Gastroesophageal sphincter (tissue), 4 donors: ENCODE data around the gene ATRIP. TPM values are rescaled to one million over a fixed set of nuclear protein-coding genes. Genes with fewer than 3 reads are reported as not detected.

Experiments used
- ATAC-seq: fragments of 150-250 bp; one replicate; pipeline ENCODE4 v1.9.1; 2016; ENCODE audit warnings: mild to moderate bottlenecking, moderate library complexity
- H3K27ac ChIP-seq, 4 donors: fragments of 200-600 bp; sonication (generic) in 3 of 4; 1 replicate in 3 of 4; 2 replicates in 1 of 4; pipeline ENCODE4 v1.5.1; 2016 to 2019
- H3K27me3 ChIP-seq: fragments of 200-600 bp; sonication (generic); one replicate; pipeline ENCODE4 v1.5.1; 2019
- H3K36me3 ChIP-seq, 2 donors: fragments of 200-600 bp; sonication (generic); one replicate each; pipeline ENCODE4 v1.5.1; 2019; ENCODE audit warnings: control low read depth in 1 of 2
- H3K4me1 ChIP-seq, 3 donors: fragments of 200-600 bp; sonication (generic); 1 replicate in 2 of 3; 2 replicates in 1 of 3; pipeline ENCODE4 v1.5.1; 2016 to 2019; ENCODE audit warnings: control low read depth in 2 of 3
- H3K4me3 ChIP-seq, 2 donors: fragments of 200-600 bp; sonication (generic); one replicate each; pipeline ENCODE4 v1.5.1; 2019; ENCODE audit warnings: mild to moderate bottlenecking in 1 of 2, moderate library complexity in 1 of 2
- H3K9me3 ChIP-seq, 3 donors: fragments of 200-600 bp; sonication (generic); one replicate each; pipeline ENCODE4 v1.5.1; 2017 to 2019; ENCODE audit warnings: control low read depth in 2 of 3
- EP300 ChIP-seq: sonication (generic); formaldehyde crosslinking; IDR thresholded peaks from one replicate; pipeline ENCODE4 v1.6.1; 2017; ENCODE audit warnings: antibody characterized with exemption, mild to moderate bottlenecking
- POLR2A ChIP-seq, 2 donors: fragments of 450-650 bp; IDR thresholded peaks; one replicate each; pipeline ENCODE4 v1.6.1; 2017; ENCODE audit warnings: antibody characterized with exemption in 2 of 2, mild to moderate bottlenecking in 2 of 2, moderate library complexity in 1 of 2
- POLR2AphosphoS5 ChIP-seq: sonication (generic); formaldehyde crosslinking; IDR thresholded peaks from one replicate; pipeline ENCODE4 v1.6.1; 2017; ENCODE audit warnings: antibody characterized with exemption
- WGBS, 2 donors: methylation state at CpG; one replicate each; pipeline ENCODE4 v1.1.5; 2018; ENCODE audit warnings: low coverage in 1 of 2; 5-methylcytosine and 5-hydroxymethylcytosine counted together
- total RNA-seq, 4 donors: library from RNA; depleted of rRNA; stranded (reverse); fragments of >200 nt; gene quantifications; one replicate each; pipeline ENCODE4 v1.1.0, GENCODE V29; 2016
- TF ChIP-seq, protein P1 (sequence below), 4 experiments: fragments of 200-600 bp in 2 of 4; fragments of 450-650 bp in 2 of 4; sonication (generic) in 1 of 4; IDR thresholded peaks; one replicate each; pipeline ENCODE4 v1.5.1; 2017 to 2019; ENCODE audit warnings: antibody characterized with exemption in 4 of 4, mild to moderate bottlenecking in 2 of 4, moderate library complexity in 2 of 4

Gene ATRIP
- total RNA-seq, 4 donors from 2014 or later = 3.0 to 6.8 (median 5.2) TPM

DNA sequence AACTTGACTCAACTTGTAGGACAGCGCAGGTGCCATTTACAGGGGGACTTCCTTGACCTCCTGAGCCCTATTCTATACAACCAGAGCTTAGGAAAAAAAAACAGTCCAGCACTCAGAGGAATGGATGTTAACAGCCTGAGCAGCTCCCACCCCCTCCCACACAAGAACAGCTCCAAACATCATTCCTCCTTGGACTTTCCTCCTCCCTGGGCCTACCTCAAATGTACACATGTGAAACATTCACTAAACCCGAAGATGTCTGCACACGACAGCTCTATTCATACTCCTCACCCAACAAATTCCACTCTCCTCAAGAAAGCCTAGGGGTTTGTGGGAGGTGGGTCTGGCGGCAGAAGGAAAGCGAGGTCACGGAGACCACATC, 503 bp upstream of the ATRIP start:
- Histone ChIP-seq H3K4me1 (peaks cover 0 to 54% (median 25%) of the 10 kb centered on the region in 3 donors), H3K36me3 (peaks cover 0 to 45% of the 10 kb centered on the region in 2 donors), H3K27me3 (no peaks in the 10 kb centered on the region), H3K27ac (peak overlapping the region; percentile 75 to 99 (median 96)), H3K4me3 (peak overlapping the region; percentile 69 to 94), H3K9me3 (no peaks in the 10 kb centered on the region)
- no peak for ATAC-seq
- TF ChIP-seq POLR2A (IDR thresholded peaks at IDR 0.05) = no peak
- no peak for TF ChIP-seq EP300
- TF ChIP-seq, protein P1, sequence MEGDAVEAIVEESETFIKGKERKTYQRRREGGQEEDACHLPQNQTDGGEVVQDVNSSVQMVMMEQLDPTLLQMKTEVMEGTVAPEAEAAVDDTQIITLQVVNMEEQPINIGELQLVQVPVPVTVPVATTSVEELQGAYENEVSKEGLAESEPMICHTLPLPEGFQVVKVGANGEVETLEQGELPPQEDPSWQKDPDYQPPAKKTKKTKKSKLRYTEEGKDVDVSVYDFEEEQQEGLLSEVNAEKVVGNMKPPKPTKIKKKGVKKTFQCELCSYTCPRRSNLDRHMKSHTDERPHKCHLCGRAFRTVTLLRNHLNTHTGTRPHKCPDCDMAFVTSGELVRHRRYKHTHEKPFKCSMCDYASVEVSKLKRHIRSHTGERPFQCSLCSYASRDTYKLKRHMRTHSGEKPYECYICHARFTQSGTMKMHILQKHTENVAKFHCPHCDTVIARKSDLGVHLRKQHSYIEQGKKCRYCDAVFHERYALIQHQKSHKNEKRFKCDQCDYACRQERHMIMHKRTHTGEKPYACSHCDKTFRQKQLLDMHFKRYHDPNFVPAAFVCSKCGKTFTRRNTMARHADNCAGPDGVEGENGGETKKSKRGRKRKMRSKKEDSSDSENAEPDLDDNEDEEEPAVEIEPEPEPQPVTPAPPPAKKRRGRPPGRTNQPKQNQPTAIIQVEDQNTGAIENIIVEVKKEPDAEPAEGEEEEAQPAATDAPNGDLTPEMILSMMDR (IDR thresholded peaks at IDR 0.05) = no peak
- no peak for TF ChIP-seq POLR2AphosphoS5
- 0 to 25% methylated on average over 2 of the region's 6 CpGs for WGBS, 2 donors

DNA sequence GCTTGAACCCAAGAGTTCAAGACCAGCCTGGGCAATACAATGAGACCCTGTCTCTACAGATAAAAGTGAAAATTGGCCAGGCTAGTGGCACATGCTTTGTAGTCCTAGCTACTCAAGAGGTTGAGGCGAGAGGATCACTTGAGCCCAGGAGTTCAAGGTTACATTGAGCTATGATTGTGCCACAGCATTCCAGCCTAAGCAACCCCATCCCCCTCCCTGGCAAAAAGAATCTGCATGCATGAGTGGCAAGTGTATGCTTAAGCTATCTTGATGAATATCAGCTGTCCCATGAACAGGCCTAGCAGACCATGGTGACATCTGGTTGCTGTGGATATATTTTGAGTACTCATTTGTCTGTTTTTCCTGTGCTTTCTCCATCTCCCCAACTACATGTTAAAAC, 4.7 kb downstream of the ATRIP start:
- TF ChIP-seq POLR2AphosphoS5 (no peak), POLR2A (IDR thresholded peaks at IDR 0.05) (no peak), EP300 (no peak)
- TF ChIP-seq, protein P1 (IDR thresholded peaks at IDR 0.05) = no peak
- 20 to 88% methylated on average over 1 of the region's 1 CpG for WGBS, 2 donors
- Histone ChIP-seq H3K4me3 (no peak overlapping the region), H3K27ac (no peak overlapping the region), H3K27me3 (no peaks in the 10 kb centered on the region), H3K4me1 (peaks cover 0 to 24% (median 9%) of the 10 kb centered on the region in 3 donors), H3K9me3 (no peaks in the 10 kb centered on the region), H3K36me3 (peaks cover 0 to 58% of the 10 kb centered on the region in 2 donors)
- no peak for ATAC-seq

GRCh38 chr3:48456456-48456855, 9.9 kb downstream of the ATRIP start:
- no peaks in the 10 kb centered on the region for H3K9me3 ChIP-seq
- no peaks in the 10 kb centered on the region for H3K27me3 ChIP-seq
- ATAC-seq = no peak
- no peaks in the 10 kb centered on the region for H3K4me1 ChIP-seq
- peaks cover 0 to 100% of the 10 kb centered on the region in 2 donors for H3K36me3 ChIP-seq
- 100% methylated on average over 1 of the region's 1 CpG; no CpG with 5 or more reads in 1 of the 2 donors for WGBS, 2 donors
- H3K4me3 ChIP-seq = no peak overlapping the region
- TF ChIP-seq POLR2AphosphoS5 = no peak
- TF ChIP-seq POLR2A (IDR thresholded peaks at IDR 0.05) = no peak
- no peak for TF ChIP-seq EP300
- TF ChIP-seq, protein P1 (IDR thresholded peaks at IDR 0.05) = no peak
- peak overlapping the region in 1 of 4 donors; percentile 23 for H3K27ac ChIP-seq

GRCh38 chr3:48459331-48459730, 12.8 kb downstream of the ATRIP start:
- 60% methylated on average over 2 of the region's 3 CpGs; no CpG with 5 or more reads in 1 of the 2 donors for WGBS, 2 donors
- Histone ChIP-seq H3K4me3 (no peak overlapping the region), H3K9me3 (no peaks in the 10 kb centered on the region), H3K36me3 (peaks cover 0 to 87% of the 10 kb centered on the region in 2 donors), H3K27me3 (no peaks in the 10 kb centered on the region), H3K4me1 (peaks cover 0 to 2% (median 0%) of the 10 kb centered on the region in 3 donors), H3K27ac (no peak overlapping the region)
- ATAC-seq = no peak
- TF ChIP-seq EP300 (no peak), POLR2A (IDR thresholded peaks at IDR 0.05) (no peak), POLR2AphosphoS5 (no peak)
- TF ChIP-seq, protein P1 (IDR thresholded peaks at IDR 0.05) = no peak

DNA sequence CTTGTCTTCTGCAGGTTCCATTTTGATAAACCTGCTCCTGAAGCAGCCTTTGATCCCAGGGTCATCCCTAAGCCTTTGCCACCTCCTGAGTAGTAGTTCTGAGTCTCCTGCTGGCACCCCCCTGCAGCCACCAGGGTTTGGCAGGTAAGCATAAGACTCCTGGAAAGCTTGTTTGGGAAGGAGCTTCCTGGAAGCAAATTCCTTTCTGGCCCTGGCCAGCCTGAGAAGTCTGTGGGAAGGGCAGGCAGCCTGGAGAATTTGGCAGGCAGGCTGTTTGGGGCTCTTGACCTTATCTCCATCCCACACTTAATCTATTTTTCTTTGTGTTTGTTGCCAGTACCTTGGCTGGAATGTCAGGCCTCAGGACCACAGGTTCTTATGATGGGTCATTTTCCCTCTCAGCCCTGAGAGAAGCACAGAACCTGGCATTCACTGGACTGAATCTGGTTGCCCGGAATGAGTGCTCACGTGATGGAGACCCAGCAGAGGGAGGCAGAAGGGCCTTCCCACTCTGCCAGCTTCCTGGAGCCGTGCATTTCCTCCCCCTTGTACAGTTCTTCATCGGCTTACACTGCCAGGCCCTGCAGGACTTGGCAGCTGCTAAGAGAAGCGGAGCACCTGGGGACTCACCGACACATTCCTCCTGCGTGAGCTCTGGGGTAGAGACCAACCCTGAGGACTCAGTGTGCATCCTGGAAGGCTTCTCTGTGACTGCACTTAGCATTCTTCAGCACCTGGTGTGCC, 13.4 kb downstream of the ATRIP start:
- no peak for ATAC-seq

More for the DNA sequence above, 13.4 kb downstream of the ATRIP start:
- no peak for TF ChIP-seq POLR2AphosphoS5
- TF ChIP-seq, protein P1 (IDR thresholded peaks at IDR 0.05) = no peak
- TF ChIP-seq POLR2A (IDR thresholded peaks at IDR 0.05) = no peak
- TF ChIP-seq EP300 = no peak
- Histone ChIP-seq H3K4me1 (peaks cover 0 to 8% (median 2%) of the 10 kb centered on the region in 3 donors), H3K36me3 (peaks cover 0 to 85% of the 10 kb centered on the region in 2 donors), H3K27me3 (no peaks in the 10 kb centered on the region), H3K27ac (no peak overlapping the region), H3K9me3 (no peaks in the 10 kb centered on the region), H3K4me3 (no peak overlapping the region)
- WGBS, 2 donors = 78% methylated on average over 5 of the region's 7 CpGs; no CpG with 5 or more reads in 1 of the 2 donors
